ENCODE data around the gene DHRS1. TPM values are rescaled to one million over a fixed set of nuclear protein-coding genes. Genes with fewer than 3 reads are reported as not detected.

The DHRS1 gene
- total RNA-seq, 2 donors from 2014 or later = 10.1 to 13.7 TPM

- no peak overlapping the region for H3K4me3 ChIP-seq
- no peak for TF ChIP-seq CTCF (IDR thresholded peaks at IDR 0.05)
- no peaks in the 10 kb centered on the region for H3K27me3 ChIP-seq
- no peak for DNase-seq (ENCODE audit: low spot score)
- H3K27ac ChIP-seq = peak overlapping the region in 1 of 2 donors; percentile 26
- no peaks in the 10 kb centered on the region for H3K9me3 ChIP-seq
- H3K4me1 ChIP-seq = peaks cover 0 to 75% of the 10 kb centered on the region in 2 donors
- no peaks in the 10 kb centered on the region for H3K36me3 ChIP-seq
Observed at GRCh38 chr14:24313913-24314312, 14.3 kb upstream of the DHRS1 start.

- H3K27ac ChIP-seq = peak overlapping the region; percentile 75 to 86
- no peak for TF ChIP-seq CTCF (IDR thresholded peaks at IDR 0.05)
- H3K4me1 ChIP-seq = peaks cover 0 to 76% of the 10 kb centered on the region in 2 donors
- no peak overlapping the region for H3K4me3 ChIP-seq
- DNase-seq (ENCODE audit: low spot score) = no peak
- H3K36me3 ChIP-seq = no peaks in the 10 kb centered on the region
- no peaks in the 10 kb centered on the region for H3K9me3 ChIP-seq
- no peaks in the 10 kb centered on the region for H3K27me3 ChIP-seq
Observed at GRCh38 chr14:24312736-24313507, 13.3 kb upstream of the DHRS1 start.

GRCh38 chr14:24311837-24312615 is 12.4 kb upstream of the DHRS1 start:
- TF ChIP-seq CTCF (IDR thresholded peaks at IDR 0.05) = no peak
- Histone ChIP-seq H3K9me3 (no peaks in the 10 kb centered on the region), H3K27me3 (no peaks in the 10 kb centered on the region), H3K36me3 (peaks cover 3% of the 10 kb centered on the region), H3K27ac (peak overlapping the region; percentile 75 to 86), H3K4me3 (peak overlapping the region in 1 of 2 donors; percentile 64), H3K4me1 (peaks cover 0 to 75% of the 10 kb centered on the region in 2 donors)
- DNase-seq (ENCODE audit: low spot score) = no peak

GRCh38 chr14:24310646-24311604 is 11.3 kb upstream of the DHRS1 start, which contains the start of gene LTB4R:
Gene LTB4R, plus strand, starts transcription at chr14:24311502. Its CDS starts 4,150 bp downstream, at chr14:24315652.
- H3K36me3 ChIP-seq = peaks cover 14% of the 10 kb centered on the region
- no peaks in the 10 kb centered on the region for H3K9me3 ChIP-seq
- peak within 1 kb of the TSS; percentile 37 to 64 for H3K4me3 ChIP-seq
- H3K4me1 ChIP-seq = peaks cover 0 to 64% of the 10 kb centered on the region in 2 donors
- DNase-seq (ENCODE audit: low spot score) = no peak
- H3K27me3 ChIP-seq = no peaks in the 10 kb centered on the region
- TF ChIP-seq CTCF (IDR thresholded peaks at IDR 0.05) = peak; percentile 23 to 68
- H3K27ac ChIP-seq = peak within 1 kb of the TSS; percentile 75 to 86

GRCh38 chr14:24310265-24310645 is 10.7 kb upstream of the DHRS1 start:
- Histone ChIP-seq H3K4me3 (peak overlapping the region; percentile 37 to 64), H3K4me1 (peaks cover 0 to 57% of the 10 kb centered on the region in 2 donors), H3K27me3 (no peaks in the 10 kb centered on the region), H3K36me3 (peaks cover 21% of the 10 kb centered on the region), H3K9me3 (no peaks in the 10 kb centered on the region), H3K27ac (peak overlapping the region; percentile 75 to 86)
- TF ChIP-seq CTCF (IDR thresholded peaks at IDR 0.05) = no peak
- no peak for DNase-seq (ENCODE audit: low spot score)
